Measurements from ENCODE around the gene DHCR7. TPM values are rescaled to one million over a fixed set of nuclear protein-coding genes. Genes with fewer than 3 reads are reported as not detected.

Gene DHCR7
- total RNA-seq, 2 donors from 2014 or later: 87.7 to 130 TPM

DNA sequence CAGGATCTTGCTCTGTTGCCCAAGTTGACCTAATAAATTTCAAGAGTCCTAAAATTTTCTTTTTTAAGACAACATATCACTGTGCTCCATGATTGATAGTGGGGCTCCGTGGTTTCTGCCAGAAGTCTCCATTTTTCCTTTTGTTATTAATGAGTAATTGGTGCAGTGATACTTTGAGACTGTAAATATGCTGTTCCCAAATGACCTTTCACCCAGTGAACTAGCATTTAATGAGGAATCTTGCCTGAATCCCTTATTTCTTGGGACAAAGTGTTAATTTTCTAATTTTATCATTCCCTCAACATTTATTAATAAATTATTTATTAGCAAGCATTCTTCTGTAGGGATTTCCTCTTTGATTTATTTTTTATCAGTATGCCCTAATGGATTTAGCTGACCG, 2.3 kb upstream of the DHCR7 start:
- TF ChIP-seq, protein P1, sequence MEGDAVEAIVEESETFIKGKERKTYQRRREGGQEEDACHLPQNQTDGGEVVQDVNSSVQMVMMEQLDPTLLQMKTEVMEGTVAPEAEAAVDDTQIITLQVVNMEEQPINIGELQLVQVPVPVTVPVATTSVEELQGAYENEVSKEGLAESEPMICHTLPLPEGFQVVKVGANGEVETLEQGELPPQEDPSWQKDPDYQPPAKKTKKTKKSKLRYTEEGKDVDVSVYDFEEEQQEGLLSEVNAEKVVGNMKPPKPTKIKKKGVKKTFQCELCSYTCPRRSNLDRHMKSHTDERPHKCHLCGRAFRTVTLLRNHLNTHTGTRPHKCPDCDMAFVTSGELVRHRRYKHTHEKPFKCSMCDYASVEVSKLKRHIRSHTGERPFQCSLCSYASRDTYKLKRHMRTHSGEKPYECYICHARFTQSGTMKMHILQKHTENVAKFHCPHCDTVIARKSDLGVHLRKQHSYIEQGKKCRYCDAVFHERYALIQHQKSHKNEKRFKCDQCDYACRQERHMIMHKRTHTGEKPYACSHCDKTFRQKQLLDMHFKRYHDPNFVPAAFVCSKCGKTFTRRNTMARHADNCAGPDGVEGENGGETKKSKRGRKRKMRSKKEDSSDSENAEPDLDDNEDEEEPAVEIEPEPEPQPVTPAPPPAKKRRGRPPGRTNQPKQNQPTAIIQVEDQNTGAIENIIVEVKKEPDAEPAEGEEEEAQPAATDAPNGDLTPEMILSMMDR (conservative IDR thresholded peaks at IDR 0.05): no peak
- Histone ChIP-seq H3K27me3 (ENCODE audit: control insufficient read depth, insufficient read depth, low read length, poor library complexity, severe bottlenecking) (no peaks in the 10 kb centered on the region), H3K36me3 (ENCODE audit: control insufficient read depth, insufficient read depth, low read length) (peaks cover 22% of the 10 kb centered on the region), H3K27ac (ENCODE audit: low read depth, low read length) (no peak overlapping the region), H3K4me1 (ENCODE audit: control insufficient read depth, insufficient read depth, low read length) (peaks cover 2% of the 10 kb centered on the region), H3K9me3 (ENCODE audit: control insufficient read depth, low read length) (peaks cover 15% of the 10 kb centered on the region), H3K4me3 (ENCODE audit: low read length) (no peak overlapping the region), H3K9ac (ENCODE audit: extremely low read depth, low read length, poor library complexity, severe bottlenecking) (no peak overlapping the region)
- H3K27me3 Mint-ChIP-seq (ENCODE audit: insufficient read depth): no peaks in the 10 kb centered on the region
- 78 to 90% methylated on average over 1 to 2 of the region's 2 CpGs for WGBS, 2 experiments (ENCODE audit: insufficient coverage in 1 of 2, insufficient read length in 1 of 2)
- DNase-seq: no peak
- peaks cover 42% of the 10 kb centered on the region for H3K4me1 Mint-ChIP-seq
- H3K4me3 Mint-ChIP-seq: no peak overlapping the region
- H3K9me3 Mint-ChIP-seq: peaks cover 6% of the 10 kb centered on the region
- H3K27ac Mint-ChIP-seq: no peak overlapping the region
- H3K36me3 Mint-ChIP-seq (ENCODE audit: low read depth): peaks cover 22% of the 10 kb centered on the region

DNA sequence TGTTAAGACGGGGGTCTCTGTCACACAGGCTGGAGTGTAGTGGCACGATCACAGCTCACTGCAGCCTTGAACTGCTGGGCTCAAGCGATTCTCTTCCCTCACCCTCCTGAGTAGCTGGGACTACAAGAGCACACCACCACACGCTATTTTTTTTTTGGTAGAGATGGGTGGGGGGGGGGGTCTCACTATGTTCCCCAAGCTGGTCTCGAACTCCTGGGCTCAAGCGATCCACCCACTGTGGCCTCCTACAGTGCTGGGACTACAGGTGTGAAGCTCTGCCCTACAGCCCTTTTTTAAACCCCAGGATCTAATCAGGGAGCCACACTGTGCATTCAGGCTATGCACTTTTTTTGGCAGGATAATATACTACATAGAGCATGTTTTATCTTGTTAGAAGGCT, 1.4 kb upstream of the DHCR7 start:
- TF ChIP-seq, protein P1 (conservative IDR thresholded peaks at IDR 0.05): no peak
- H3K27me3 ChIP-seq (ENCODE audit: control insufficient read depth, insufficient read depth, low read length, poor library complexity, severe bottlenecking): no peaks in the 10 kb centered on the region
- H3K27ac ChIP-seq (ENCODE audit: low read depth, low read length): no peak overlapping the region
- peaks cover 25% of the 10 kb centered on the region for H3K36me3 Mint-ChIP-seq (ENCODE audit: low read depth)
- peak overlapping the region; percentile 92 for H3K27ac Mint-ChIP-seq
- no peaks in the 10 kb centered on the region for H3K27me3 Mint-ChIP-seq (ENCODE audit: insufficient read depth)
- H3K9ac ChIP-seq (ENCODE audit: extremely low read depth, low read length, poor library complexity, severe bottlenecking): peak overlapping the region; percentile 71
- peaks cover 17% of the 10 kb centered on the region for H3K9me3 ChIP-seq (ENCODE audit: control insufficient read depth, low read length)
- peak; percentile 72 for DNase-seq
- H3K4me1 Mint-ChIP-seq: peaks cover 40% of the 10 kb centered on the region
- peak overlapping the region; percentile 92 for H3K4me3 Mint-ChIP-seq
- peak overlapping the region; percentile 92 for H3K4me3 ChIP-seq (ENCODE audit: low read length)
- WGBS, 2 experiments (ENCODE audit: insufficient coverage in 1 of 2, insufficient read length in 1 of 2): 10 to 17% methylated on average over 2 to 5 of the region's 6 CpGs
- peaks cover 25% of the 10 kb centered on the region for H3K36me3 ChIP-seq (ENCODE audit: control insufficient read depth, insufficient read depth, low read length)
- H3K4me1 ChIP-seq (ENCODE audit: control insufficient read depth, insufficient read depth, low read length): peaks cover 2% of the 10 kb centered on the region
- peaks cover 6% of the 10 kb centered on the region for H3K9me3 Mint-ChIP-seq

DNA sequence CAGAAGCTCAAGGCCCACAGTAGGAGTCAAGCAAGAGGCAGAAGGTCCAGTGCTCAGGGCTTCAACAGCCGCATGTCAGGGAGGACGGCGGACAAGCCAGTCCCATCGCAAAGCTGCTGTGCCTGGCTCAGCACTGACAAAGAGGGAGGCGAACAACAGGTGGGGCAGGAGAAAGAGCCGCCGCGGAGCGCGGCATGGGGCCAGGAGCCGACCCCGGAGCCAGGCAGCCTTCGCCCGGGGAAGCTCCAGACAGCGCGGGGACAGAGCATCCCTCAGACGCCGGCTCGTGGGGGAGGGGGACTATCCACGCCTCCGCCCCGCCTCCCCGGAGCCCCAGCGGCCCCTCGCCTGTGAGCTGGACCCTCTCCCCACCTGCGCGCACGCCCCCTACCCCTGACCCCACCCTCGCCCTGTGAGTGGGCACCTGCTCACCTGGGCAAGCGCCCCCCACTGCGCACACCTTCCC, 369 bp downstream of the DHCR7 start:
- H3K9ac ChIP-seq (ENCODE audit: extremely low read depth, low read length, poor library complexity, severe bottlenecking): peak overlapping the region; percentile 62
- H3K27ac ChIP-seq (ENCODE audit: low read depth, low read length): peak overlapping the region; percentile 88
- DNase-seq: no peak
- Mint-ChIP-seq H3K27ac (peak overlapping the region; percentile 84), H3K9me3 (peaks cover 6% of the 10 kb centered on the region), H3K4me1 (peaks cover 36% of the 10 kb centered on the region), H3K27me3 (ENCODE audit: insufficient read depth) (no peaks in the 10 kb centered on the region), H3K36me3 (ENCODE audit: low read depth) (peaks cover 43% of the 10 kb centered on the region), H3K4me3 (peak overlapping the region; percentile 92)
- peak overlapping the region; percentile 92 for H3K4me3 ChIP-seq (ENCODE audit: low read length)
- H3K9me3 ChIP-seq (ENCODE audit: control insufficient read depth, low read length): peaks cover 17% of the 10 kb centered on the region
- 1 to 2% methylated on average over 16 to 30 of the region's 31 CpGs for WGBS, 2 experiments (ENCODE audit: insufficient coverage in 1 of 2, insufficient read length in 1 of 2)
- H3K27me3 ChIP-seq (ENCODE audit: control insufficient read depth, insufficient read depth, low read length, poor library complexity, severe bottlenecking): no peaks in the 10 kb centered on the region
- H3K4me1 ChIP-seq (ENCODE audit: control insufficient read depth, insufficient read depth, low read length): peaks cover 2% of the 10 kb centered on the region
- peaks cover 42% of the 10 kb centered on the region for H3K36me3 ChIP-seq (ENCODE audit: control insufficient read depth, insufficient read depth, low read length)
- TF ChIP-seq, protein P1 (conservative IDR thresholded peaks at IDR 0.05): no peak
